Psoas muscle (tissue), 8 donors: Measurements from ENCODE around the gene CACNG4. TPM values are rescaled to one million over a fixed set of nuclear protein-coding genes. Genes with fewer than 3 reads are reported as not detected.

Experiments
- ATAC-seq, 4 donors: fragments of 200-7000 bp; cut with Tn5 transposase; one replicate each; pipeline ENCODE4 v1.9.1; 2020; ENCODE audit warnings: moderate library complexity in 3 of 4, mild to moderate bottlenecking in 2 of 4
- DNase-seq, 2 donors: peaks; one replicate each; pipeline ENCODE4 v3.0.0-alpha.2; 2020
- H3K27ac ChIP-seq: fragments of 200-600 bp; one replicate; pipeline ENCODE4 v1.8.0; 2022
- H3K27me3 ChIP-seq, 3 donors: fragments of 200-600 bp in 1 of 3; one replicate each; pipeline versions ENCODE4 v1.6.1 to v1.8.0; 2013 to 2022; ENCODE audit warnings: low read length in 2 of 3, mild to moderate bottlenecking in 2 of 3, moderate library complexity in 1 of 3; ENCODE audit not compliant: insufficient read depth in 3 of 3
- H3K36me3 ChIP-seq, 2 donors: fragments of 200-600 bp in 1 of 2; one replicate each; pipeline versions ENCODE4 v1.6.1 to v1.8.0; 2013 to 2022; ENCODE audit warnings: low read depth in 1 of 2, mild to moderate bottlenecking in 1 of 2, moderate library complexity in 1 of 2; ENCODE audit not compliant: insufficient read depth in 1 of 2
- H3K4me1 ChIP-seq: fragments of 200-600 bp; one replicate; pipeline ENCODE4 v1.8.0; 2022
- H3K4me3 ChIP-seq: fragments of 200-600 bp; one replicate; pipeline ENCODE4 v1.8.0; 2022; ENCODE audit warnings: mild to moderate bottlenecking
- H3K9me3 ChIP-seq: fragments of 200-600 bp; one replicate; pipeline ENCODE4 v1.8.0; 2022
- WGBS, 3 donors: extraction: QIAGEN DNeasy Blood & Tissue Kit; methylation state at CpG; one replicate each; pipeline versions ENCODE4 v1.1.6 to v1.1.7; 2013; 5-methylcytosine and 5-hydroxymethylcytosine counted together
- intact Hi-C, 2 donors: fragments of 100-400 bp; cut with DNase I; formaldehyde crosslinking; loops; one replicate each; pipeline versions ENCODE4 v1.11.0 to v1.14.2; 2022
- polyA plus RNA-seq, 3 donors: library from polyadenylated mRNA; stranded (reverse); fragments of 200-250 nt; gene quantifications; one replicate each; pipeline ENCODE4 v1.2.3, GENCODE V29; 2013
- total RNA-seq, 4 donors: library from RNA; stranded (reverse); fragmentation: NEBNext Ultra II Directional in 2 of 4; extraction: Animal tissue kit (Norgen Biotek cat#: 25700) in 2 of 4; gene quantifications; one replicate each; pipeline versions ENCODE4 v1.2.1 to v1.2.4, GENCODE V29; 2021 to 2023
- TF ChIP-seq, protein P1 (sequence below): fragments of 200-600 bp; IDR thresholded peaks from one replicate; pipeline ENCODE4 v1.8.0; 2022; ENCODE audit warnings: antibody characterized with exemption
- donor health status: healthy with polysubstance abuse.
- donor health status: DM: no; HTN: no; CAD: no; lungs with moderate emphysema.
- donor health status: Bipolar disorder and iron deficiency.
- donor health status: healthy.
- donor health status: DM: yes; HTN: yes; CAD: no.
- donor health status: DM: no; HTN: no; CAD: no.
- donor health status: DM: no; HTN: no; CAD: no.
- donor health status: DM: yes; HTN: yes; CAD: no.

The CACNG4 gene
- total and polyA plus RNA-seq, 7 donors: 0.03 TPM; not detected in 6

DNA sequence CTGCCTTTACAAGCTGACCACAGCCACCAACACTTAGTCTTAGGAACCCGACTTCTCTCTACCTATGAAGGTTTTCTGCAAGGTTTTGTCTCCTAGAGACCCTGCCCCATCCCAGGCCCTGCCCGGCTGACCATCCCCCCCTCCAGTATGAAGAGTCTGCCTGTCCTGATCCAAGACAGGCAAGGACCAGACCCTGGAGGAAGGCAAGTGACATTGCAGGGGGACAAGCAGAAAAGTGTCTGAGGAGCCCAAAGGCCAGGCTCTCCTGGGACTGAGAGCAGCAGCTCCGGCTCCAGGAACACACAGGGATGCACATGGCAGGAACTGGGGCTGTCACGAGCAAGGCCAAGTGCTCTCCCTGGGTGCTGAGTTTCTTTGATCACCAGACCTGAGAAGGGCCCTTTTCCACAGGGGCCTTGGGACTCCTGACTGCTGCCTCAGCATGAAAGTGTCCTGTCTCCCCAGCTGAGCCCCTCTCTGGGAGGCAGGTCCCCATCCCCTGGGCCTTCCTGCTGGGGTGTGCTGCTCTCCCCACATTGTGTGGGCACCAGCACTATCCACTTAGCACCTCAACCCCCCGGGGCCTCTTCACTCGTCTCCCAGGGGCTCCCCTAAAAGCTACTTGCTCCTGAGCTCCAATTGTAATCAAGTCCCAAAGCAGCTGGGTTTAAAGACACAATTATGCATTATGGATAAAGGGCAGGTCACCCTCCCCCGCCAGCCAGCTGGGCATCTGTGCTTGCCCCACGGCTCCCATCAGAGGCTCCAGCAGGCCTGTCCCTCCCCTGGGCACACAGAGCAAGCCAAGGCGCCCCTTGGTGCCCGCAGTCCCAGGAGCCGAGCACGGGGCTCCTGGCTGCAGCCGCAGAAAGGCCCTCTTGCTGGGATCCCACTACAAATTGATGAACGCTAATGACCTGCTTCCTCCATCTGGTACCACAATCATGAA is 11.6 kb upstream of the CACNG4 start:
- no peak overlapping the region for H3K4me3 ChIP-seq
- peak overlapping the region; percentile 82 for H3K27ac ChIP-seq
- H3K36me3 ChIP-seq: no peaks in the 10 kb centered on the region
- no peak for DNase-seq
- H3K4me1 ChIP-seq: peaks cover 18% of the 10 kb centered on the region
- H3K9me3 ChIP-seq: no peaks in the 10 kb centered on the region
- peak in 1 of 4 donors; percentile 15 for ATAC-seq
- WGBS, 3 donors: 74 to 80% (median 78%) methylated on average over 14 of the region's 14 CpGs
- TF ChIP-seq, protein P1, sequence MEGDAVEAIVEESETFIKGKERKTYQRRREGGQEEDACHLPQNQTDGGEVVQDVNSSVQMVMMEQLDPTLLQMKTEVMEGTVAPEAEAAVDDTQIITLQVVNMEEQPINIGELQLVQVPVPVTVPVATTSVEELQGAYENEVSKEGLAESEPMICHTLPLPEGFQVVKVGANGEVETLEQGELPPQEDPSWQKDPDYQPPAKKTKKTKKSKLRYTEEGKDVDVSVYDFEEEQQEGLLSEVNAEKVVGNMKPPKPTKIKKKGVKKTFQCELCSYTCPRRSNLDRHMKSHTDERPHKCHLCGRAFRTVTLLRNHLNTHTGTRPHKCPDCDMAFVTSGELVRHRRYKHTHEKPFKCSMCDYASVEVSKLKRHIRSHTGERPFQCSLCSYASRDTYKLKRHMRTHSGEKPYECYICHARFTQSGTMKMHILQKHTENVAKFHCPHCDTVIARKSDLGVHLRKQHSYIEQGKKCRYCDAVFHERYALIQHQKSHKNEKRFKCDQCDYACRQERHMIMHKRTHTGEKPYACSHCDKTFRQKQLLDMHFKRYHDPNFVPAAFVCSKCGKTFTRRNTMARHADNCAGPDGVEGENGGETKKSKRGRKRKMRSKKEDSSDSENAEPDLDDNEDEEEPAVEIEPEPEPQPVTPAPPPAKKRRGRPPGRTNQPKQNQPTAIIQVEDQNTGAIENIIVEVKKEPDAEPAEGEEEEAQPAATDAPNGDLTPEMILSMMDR: no peak
- H3K27me3 ChIP-seq: no peaks in the 10 kb centered on the region
- intact Hi-C loops: no loop called here

DNA sequence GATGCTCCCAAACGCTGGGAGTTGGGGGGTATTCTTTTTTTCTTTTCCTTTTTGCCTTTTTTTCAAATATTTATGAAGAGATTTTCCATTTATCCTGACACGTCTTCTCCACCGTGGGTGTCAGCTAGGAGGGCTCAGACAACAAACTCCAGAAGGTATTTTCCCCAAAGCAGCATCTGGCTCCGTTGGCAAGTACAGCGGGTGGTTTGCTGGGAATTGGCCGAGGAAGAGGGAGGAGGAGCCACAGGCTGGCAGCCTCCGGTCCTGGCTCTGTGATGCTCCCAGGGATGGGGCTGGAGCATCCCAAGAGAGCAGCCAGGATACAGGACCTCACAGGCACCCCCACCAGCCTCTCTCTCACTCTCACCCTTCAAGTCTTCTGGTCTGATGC is 10.9 kb upstream of the CACNG4 start:
- DNase-seq (no peak), ATAC-seq (no peak)
- Histone ChIP-seq H3K9me3 (no peaks in the 10 kb centered on the region), H3K4me3 (no peak overlapping the region), H3K4me1 (peaks cover 18% of the 10 kb centered on the region), H3K27ac (no peak overlapping the region), H3K36me3 (no peaks in the 10 kb centered on the region), H3K27me3 (no peaks in the 10 kb centered on the region)
- WGBS, 3 donors: 17 to 34% (median 20%) methylated on average over 6 to 7 of the region's 7 CpGs
- TF ChIP-seq, protein P1: no peak
- intact Hi-C loops: no loop called here

GRCh38 chr17:66954632-66955031 is 9.9 kb upstream of the CACNG4 start:
- Histone ChIP-seq H3K9me3 (no peaks in the 10 kb centered on the region), H3K27ac (no peak overlapping the region), H3K36me3 (no peaks in the 10 kb centered on the region), H3K27me3 (no peaks in the 10 kb centered on the region), H3K4me3 (no peak overlapping the region), H3K4me1 (peaks cover 18% of the 10 kb centered on the region)
- intact Hi-C loops: no loop called here
- 79 to 86% (median 80%) methylated on average over 3 of the region's 3 CpGs for WGBS, 3 donors
- no peak for ATAC-seq
- DNase-seq: no peak
- TF ChIP-seq, protein P1: no peak

- intact Hi-C loops: no loop called here
- Histone ChIP-seq H3K4me3 (no peak overlapping the region), H3K9me3 (no peaks in the 10 kb centered on the region), H3K4me1 (peaks cover 18% of the 10 kb centered on the region), H3K36me3 (no peaks in the 10 kb centered on the region), H3K27me3 (no peaks in the 10 kb centered on the region), H3K27ac (no peak overlapping the region)
- DNase-seq (no peak), ATAC-seq (no peak)
- 94 to 97% (median 97%) methylated on average over 5 of the region's 5 CpGs for WGBS, 3 donors
- TF ChIP-seq, protein P1: no peak
Observed at GRCh38 chr17:66955821-66956220, 8.7 kb upstream of the CACNG4 start.
